ENCODE results near the gene PHIP.

- no peak for TF ChIP-seq EZH2 (IDR thresholded peaks at IDR 0.05; ENCODE audit: low read depth)
- TF ChIP-seq CTCF (conservative IDR thresholded peaks at IDR 0.05): no peak
Measured at GRCh38 chr6:79082304-79082703, 4.2 kb upstream of the PHIP start.

All from PC-9 (cell line).